Spleen (tissue), 7 donors: ENCODE data around the gene DMRTC1.
"Not testable (repeated sequence)": the region's sequence is repeated elsewhere in the genome, so short reads cannot be mapped to it uniquely, and the experiment has no call there.

Experiments used
- POLR2AphosphoS5 ChIP-seq, 3 donors: sonication (generic); formaldehyde crosslinking; IDR thresholded peaks; one replicate each; pipeline ENCODE4 v1.5.1; 2017; ENCODE audit warnings: antibody characterized with exemption in 3 of 3
- TF ChIP-seq, protein P1 (sequence below), 11 experiments: fragments of 200-600 bp in 7 of 11; fragments of 450-650 bp in 4 of 11; sonication (generic) in 4 of 11; IDR thresholded peaks in 8 of 11; conservative IDR thresholded peaks in 3 of 11; 1 replicate in 7 of 11; 2 replicates in 4 of 11; pipeline versions ENCODE4 v1.4.0 to v1.8.0; 2016 to 2021; ENCODE audit warnings: antibody characterized with exemption in 11 of 11, inconsistent platforms in 4 of 11, mild to moderate bottlenecking in 1 of 11
- donor health status: DM: no; HTN: no; CAD: no; lungs with moderate emphysema.
- donor health status: DM: no; HTN: no; CAD: no.
- donor health status: DM: no; HTN: no; CAD: no.

DNA sequence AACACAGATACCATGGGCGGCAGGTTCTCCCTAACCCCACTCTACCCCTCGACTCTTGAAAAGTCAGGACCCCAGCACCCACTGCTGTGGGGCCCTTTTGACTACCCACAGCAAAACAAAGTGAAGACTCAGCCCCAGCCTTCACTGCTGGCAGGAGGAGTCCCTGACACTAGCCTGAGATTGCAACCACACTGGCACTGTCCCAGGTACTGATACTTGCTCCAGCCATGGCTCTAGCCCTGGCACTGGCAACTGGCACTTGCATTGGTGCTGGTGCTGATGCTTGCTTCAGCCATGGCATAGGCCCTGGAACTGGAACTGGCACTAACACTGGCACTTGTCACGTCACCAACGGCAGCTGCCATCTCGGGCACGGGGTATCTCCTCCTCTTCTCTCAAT lies 1.4 kb downstream of the DMRTC1 start:
- TF ChIP-seq, protein P1, sequence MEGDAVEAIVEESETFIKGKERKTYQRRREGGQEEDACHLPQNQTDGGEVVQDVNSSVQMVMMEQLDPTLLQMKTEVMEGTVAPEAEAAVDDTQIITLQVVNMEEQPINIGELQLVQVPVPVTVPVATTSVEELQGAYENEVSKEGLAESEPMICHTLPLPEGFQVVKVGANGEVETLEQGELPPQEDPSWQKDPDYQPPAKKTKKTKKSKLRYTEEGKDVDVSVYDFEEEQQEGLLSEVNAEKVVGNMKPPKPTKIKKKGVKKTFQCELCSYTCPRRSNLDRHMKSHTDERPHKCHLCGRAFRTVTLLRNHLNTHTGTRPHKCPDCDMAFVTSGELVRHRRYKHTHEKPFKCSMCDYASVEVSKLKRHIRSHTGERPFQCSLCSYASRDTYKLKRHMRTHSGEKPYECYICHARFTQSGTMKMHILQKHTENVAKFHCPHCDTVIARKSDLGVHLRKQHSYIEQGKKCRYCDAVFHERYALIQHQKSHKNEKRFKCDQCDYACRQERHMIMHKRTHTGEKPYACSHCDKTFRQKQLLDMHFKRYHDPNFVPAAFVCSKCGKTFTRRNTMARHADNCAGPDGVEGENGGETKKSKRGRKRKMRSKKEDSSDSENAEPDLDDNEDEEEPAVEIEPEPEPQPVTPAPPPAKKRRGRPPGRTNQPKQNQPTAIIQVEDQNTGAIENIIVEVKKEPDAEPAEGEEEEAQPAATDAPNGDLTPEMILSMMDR (IDR thresholded peaks at IDR 0.05 in 8 of 11, conservative IDR thresholded peaks at IDR 0.05 in 3 of 11): not testable (repeated sequence)
- not testable (repeated sequence) for TF ChIP-seq POLR2AphosphoS5 (IDR thresholded peaks at IDR 0.05)
